Forelimb muscle (tissue), 1 donor: ENCODE results near the gene UVRAG. TPM values are rescaled to one million over a fixed set of nuclear protein-coding genes. Genes with fewer than 3 reads are reported as not detected.

Experiments
- DNase-seq: peaks from one replicate; pipeline ENCODE4 v3.0.0-alpha.2; 2013; ENCODE audit warnings: low read depth
- polyA plus RNA-seq: library from polyadenylated mRNA; unstranded; fragments of 120-200 nt; gene quantifications from one replicate; pipeline ENCODE4 v1.2.1, GENCODE V29; 2013; ENCODE audit not compliant: insufficient read length

The UVRAG gene
- polyA plus RNA-seq, 1 donor = 8.1 TPM

DNA sequence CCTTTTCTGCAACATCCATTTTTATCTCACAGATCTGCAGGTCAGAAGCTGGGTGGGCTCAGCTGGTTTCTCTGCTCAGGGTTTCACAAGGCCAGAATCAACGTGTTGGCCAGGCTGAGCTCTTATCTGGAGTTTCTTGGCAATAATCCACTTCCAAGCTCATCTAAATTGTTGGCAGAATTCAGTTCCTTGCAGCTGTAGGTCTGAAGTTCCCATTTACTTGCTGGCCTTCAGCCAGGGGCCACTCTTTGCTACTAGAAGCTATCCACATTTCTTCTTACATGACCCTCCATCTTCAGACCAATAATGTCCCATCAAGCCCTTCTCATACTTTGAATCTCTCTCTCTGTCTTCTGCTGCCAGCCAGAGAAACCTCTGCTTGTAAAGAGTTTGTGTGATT, 287.8 kb downstream of the UVRAG start:
- no peak for DNase-seq

DNA sequence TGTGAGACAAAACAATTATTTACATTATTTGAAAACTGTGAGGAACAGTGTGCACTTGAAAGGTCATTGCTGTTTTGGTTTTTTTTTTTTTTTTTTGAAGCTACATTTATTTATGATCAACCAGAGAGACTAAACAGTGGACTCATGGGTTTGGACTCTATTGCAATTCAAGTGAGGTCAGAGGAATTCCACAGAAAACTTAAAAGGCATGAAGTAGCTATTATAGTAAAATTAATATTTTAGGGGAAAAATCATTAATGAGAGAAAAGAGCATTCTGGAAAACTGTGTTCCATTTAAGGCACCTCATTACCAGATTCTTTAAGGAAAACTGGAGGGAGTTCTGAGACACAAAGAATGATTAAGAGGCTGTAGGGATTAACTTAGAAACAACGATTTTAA, 288.4 kb downstream of the UVRAG start:
- DNase-seq = no peak

DNA sequence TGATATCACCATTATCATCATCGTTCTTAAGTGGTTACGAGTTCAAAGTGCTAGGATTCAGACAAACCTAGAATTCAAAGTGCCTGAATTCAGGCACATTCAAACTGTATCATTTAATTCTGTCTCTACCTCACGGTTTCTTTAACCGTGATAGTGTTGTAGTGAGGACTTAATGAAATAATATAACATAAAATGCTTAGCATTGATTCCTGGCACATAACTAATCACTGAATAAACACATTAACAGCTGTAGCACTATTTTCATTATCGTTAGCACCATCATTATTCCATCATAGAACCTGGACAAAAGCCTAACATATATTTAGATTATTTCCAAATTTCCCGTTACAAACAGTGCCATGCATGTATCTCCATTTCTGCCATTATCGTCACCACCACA, 289.3 kb downstream of the UVRAG start:
- DNase-seq = no peak

GRCh38 chr11:76105637-76106036, 290.6 kb downstream of the UVRAG start:
- DNase-seq = no peak

- DNase-seq = no peak
These were observed 293.0 kb downstream of the UVRAG start for GRCh38 chr11:76107971-76108370.

- DNase-seq = no peak
These were observed 299.2 kb downstream of the UVRAG start for GRCh38 chr11:76114238-76114637.

DNA sequence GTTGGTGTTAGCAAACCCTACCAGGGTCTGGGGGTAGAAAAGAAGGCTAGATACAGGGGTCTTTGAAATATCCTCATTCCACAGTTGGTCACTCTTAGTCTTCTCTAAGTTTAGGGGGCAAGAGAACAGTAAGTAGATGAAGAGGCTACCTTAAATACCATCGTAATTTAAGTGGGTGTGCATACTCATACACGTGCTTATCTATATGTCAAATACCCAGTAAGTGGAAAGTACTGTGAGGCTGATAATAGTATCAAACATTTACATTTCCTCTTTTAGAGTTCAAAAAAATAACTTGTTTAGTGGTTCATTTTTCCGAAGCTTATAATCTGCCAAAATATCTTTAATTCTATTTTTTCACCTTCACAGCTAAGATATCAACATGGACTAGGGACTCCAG, 300.5 kb downstream of the UVRAG start:
- DNase-seq = no peak

DNA sequence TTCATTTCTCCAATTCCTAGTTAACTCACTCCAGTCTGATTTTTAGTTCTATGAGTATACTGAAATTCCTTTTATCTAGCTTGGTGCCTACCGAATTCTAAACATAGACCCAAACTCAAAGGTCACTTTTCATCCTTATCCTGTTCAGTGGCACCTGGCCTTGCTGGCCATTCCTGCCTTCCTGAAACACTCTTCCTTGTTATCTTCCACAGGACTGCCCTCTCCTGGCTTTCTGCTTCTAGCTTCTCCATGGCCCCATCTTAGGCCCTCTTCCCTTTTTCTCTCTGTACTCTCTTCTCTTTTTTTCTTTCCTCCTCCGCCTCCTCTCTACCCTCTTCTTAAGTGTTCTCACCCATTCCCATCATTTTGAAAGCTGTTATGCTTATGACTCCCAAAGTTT, 304.0 kb downstream of the UVRAG start:
- no peak for DNase-seq

- no peak for DNase-seq
These were observed 304.8 kb downstream of the UVRAG start for GRCh38 chr11:76119779-76120178.

- DNase-seq = no peak
These were observed 305.6 kb downstream of the UVRAG start for GRCh38 chr11:76120513-76121101.

GRCh38 chr11:76123248-76123647, 308.2 kb downstream of the UVRAG start:
- no peak for DNase-seq

- DNase-seq = no peak
These were observed 310.1 kb downstream of the UVRAG start for GRCh38 chr11:76124905-76125770.

- no peak for DNase-seq
These were observed 314.7 kb downstream of the UVRAG start for GRCh38 chr11:76129729-76130128.

DNA sequence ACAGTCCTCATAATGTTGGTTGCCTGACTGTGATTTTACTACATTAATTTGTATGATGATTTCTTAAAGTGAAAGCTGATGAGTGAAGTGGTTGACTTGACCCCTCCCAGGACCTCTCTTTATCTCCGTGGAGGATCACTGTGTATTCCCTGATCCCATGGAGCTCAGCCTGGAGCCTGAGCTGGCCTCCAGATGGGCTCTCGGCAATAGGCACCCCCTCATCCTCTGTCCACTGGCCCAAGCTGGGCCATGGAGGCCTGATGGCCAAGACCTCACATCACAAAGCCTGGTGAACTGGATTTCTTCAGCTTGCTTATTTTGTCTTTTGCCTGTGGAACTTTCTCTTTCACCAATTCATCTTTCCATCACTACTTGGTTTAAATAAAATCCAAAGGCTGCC, 316.1 kb downstream of the UVRAG start:
- no peak for DNase-seq

- no peak for DNase-seq
These were observed 316.9 kb downstream of the UVRAG start for GRCh38 chr11:76131671-76132631.

- no peak for DNase-seq
These were observed 319.2 kb downstream of the UVRAG start for GRCh38 chr11:76134239-76134638.

GRCh38 chr11:76135491-76135890, 320.5 kb downstream of the UVRAG start:
- no peak for DNase-seq

DNA sequence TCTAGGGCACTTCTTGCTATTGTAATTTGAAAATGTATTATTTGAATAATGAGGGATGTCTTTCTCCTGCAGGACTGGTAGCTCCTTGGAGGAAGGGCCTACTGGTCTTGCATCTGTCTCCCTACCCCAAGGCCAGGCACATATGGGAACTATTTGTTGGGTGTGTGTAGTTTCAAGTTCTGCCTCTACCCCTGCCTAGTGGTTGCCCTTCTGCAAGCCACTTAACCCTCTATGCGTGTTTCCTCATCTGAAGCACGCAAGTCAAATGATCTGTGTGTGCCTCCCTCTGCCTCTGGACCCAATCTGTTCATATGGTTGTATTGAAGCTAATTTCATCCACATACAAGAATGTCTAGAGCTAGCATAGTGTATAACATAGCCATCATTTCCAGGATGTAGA, 324.3 kb downstream of the UVRAG start:
- no peak for DNase-seq

- DNase-seq = no peak
These were observed 326.0 kb downstream of the UVRAG start for GRCh38 chr11:76140912-76141574.

DNA sequence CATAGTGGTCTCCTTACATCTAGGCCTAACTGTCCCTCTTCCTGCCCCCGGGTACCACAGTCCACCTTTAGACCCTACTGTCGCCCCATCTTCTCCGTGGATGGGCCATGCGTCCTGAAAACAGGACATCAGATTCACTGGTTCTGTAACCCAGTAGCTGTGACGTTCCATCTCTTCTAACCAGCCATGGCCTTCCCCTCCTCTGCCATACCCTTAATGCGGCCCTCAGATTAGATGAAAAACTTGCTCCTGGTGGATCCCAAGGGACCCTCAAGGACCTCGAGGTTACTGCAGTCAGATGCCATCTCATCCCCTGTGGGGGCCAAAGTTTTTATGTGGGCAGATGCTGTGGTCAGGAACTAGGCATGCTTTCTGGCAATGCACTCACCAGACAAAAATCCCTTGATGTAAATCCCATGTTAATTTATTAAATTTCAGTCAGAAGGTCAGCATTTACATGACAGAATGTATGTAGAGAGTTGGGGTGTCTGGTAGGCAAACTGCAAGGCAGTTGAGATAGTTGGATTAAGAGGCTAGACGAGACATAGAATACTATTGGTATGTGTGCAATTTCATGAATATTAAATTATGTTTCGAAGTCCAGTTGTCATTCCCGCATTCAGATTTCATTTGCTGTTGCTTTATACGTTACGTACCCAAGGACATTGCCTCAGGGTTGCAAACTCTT, 327.0 kb downstream of the UVRAG start:
- no peak for DNase-seq

DNA sequence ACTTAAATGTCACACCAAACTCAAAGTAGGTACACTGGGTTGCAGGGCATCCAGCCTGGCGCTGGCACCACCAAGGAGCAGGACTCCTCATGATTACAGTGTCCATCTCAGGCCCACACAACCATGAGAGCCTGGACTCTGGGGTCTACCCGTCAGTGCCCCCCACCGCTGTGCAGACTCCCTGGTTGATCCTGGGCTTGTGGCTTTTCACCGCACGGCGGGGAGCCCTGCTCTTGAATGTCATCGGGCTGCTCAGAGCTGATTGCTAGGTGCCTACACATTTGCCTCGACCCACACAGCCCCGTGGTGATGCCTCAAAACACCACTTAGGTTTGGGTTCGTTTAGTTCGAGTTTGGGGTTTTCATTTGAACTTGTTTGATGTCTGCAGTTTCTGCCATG, 328.3 kb downstream of the UVRAG start:
- DNase-seq = no peak
